ENCODE measurements around the gene GGN. TPM values are rescaled to one million over a fixed set of nuclear protein-coding genes. Genes with fewer than 3 reads are reported as not detected.

GGN gene
- total and polyA plus RNA-seq, 2 donors from 2014 or later, result 0.92 to 1.6 TPM

- no peak overlapping the region for H3K27ac ChIP-seq (ENCODE audit: low read depth in 2 of 2, low read length in 2 of 2)
- intact Hi-C loops (cut with DNase I), result no loop called here
- no peaks in the 10 kb centered on the region for H3K4me1 ChIP-seq (ENCODE audit: control insufficient read depth in 2 of 3, insufficient read depth in 2 of 3, low read depth in 1 of 3, low read length in 3 of 3)
- H3K36me3 ChIP-seq (ENCODE audit: control insufficient read depth in 2 of 3, insufficient read depth in 3 of 3, low read length in 3 of 3), result peaks cover 0 to 7% (median 4%) of the 10 kb centered on the region in 3 donors
- DNase-seq (peak in 1 of 5 donors; percentile 37), FAIRE-seq (no peak)
- no peaks in the 10 kb centered on the region for H3K27me3 ChIP-seq (ENCODE audit: control insufficient read depth, insufficient read depth, low read length)
- no peak overlapping the region for H3K9ac ChIP-seq (ENCODE audit: low read length in 3 of 3)
- no peaks in the 10 kb centered on the region for H3K9me3 ChIP-seq (ENCODE audit: control insufficient read depth in 2 of 3, insufficient read depth in 1 of 3, low read length in 3 of 3)
- H3K4me3 ChIP-seq (ENCODE audit: low read length in 3 of 3), result no peak overlapping the region
- TF ChIP-seq CTCF (IDR thresholded peaks at IDR 0.05; ENCODE audit: borderline replicate concordance, extremely low read depth, insufficient read depth), result no peak
These were observed 17.0 kb upstream of the GGN start for GRCh38 chr19:38404858-38405257.

- intact Hi-C loops (cut with DNase I), result no loop called here
These were observed 15.3 kb upstream of the GGN start, which contains the start of gene FAM98C for GRCh38 chr19:38402967-38403674. Gene FAM98C (plus strand): TSS chr19:38403093. CDS start chr19:38403154, 61 bp downstream.

GRCh38 chr19:38402623-38402966 is 14.8 kb upstream of the GGN start:
- Histone ChIP-seq H3K9me3 (ENCODE audit: control insufficient read depth in 2 of 3, insufficient read depth in 1 of 3, low read length in 3 of 3) (no peaks in the 10 kb centered on the region), H3K9ac (ENCODE audit: low read length in 3 of 3) (peak overlapping the region in 1 of 3 donors; percentile 36), H3K27me3 (ENCODE audit: control insufficient read depth, insufficient read depth, low read length) (no peaks in the 10 kb centered on the region), H3K4me3 (ENCODE audit: low read length in 3 of 3) (peak overlapping the region; percentile 54 to 76 (median 74)), H3K27ac (ENCODE audit: low read depth in 2 of 2, low read length in 2 of 2) (no peak overlapping the region), H3K36me3 (ENCODE audit: control insufficient read depth in 2 of 3, insufficient read depth in 3 of 3, low read length in 3 of 3) (peaks cover 0 to 7% (median 4%) of the 10 kb centered on the region in 3 donors), H3K4me1 (ENCODE audit: control insufficient read depth in 2 of 3, insufficient read depth in 2 of 3, low read depth in 1 of 3, low read length in 3 of 3) (no peaks in the 10 kb centered on the region)
- DNase-seq (no peak), FAIRE-seq (no peak)
- intact Hi-C loops (cut with DNase I), result no loop called here
- TF ChIP-seq CTCF (IDR thresholded peaks at IDR 0.05; ENCODE audit: borderline replicate concordance, extremely low read depth, insufficient read depth), result no peak

More at GRCh38 chr19:38402967-38403674, 15.3 kb upstream of the GGN start, which contains the start of gene FAM98C:
- Histone ChIP-seq H3K9ac (ENCODE audit: low read length in 3 of 3) (peak within 1 kb of the TSS; percentile 36 to 73 (median 65)), H3K27ac (ENCODE audit: low read depth in 2 of 2, low read length in 2 of 2) (peak within 1 kb of the TSS; percentile 60 to 82), H3K9me3 (ENCODE audit: control insufficient read depth in 2 of 3, insufficient read depth in 1 of 3, low read length in 3 of 3) (no peaks in the 10 kb centered on the region), H3K4me3 (ENCODE audit: low read length in 3 of 3) (peak within 1 kb of the TSS; percentile 54 to 76 (median 74)), H3K27me3 (ENCODE audit: control insufficient read depth, insufficient read depth, low read length) (no peaks in the 10 kb centered on the region), H3K36me3 (ENCODE audit: control insufficient read depth in 2 of 3, insufficient read depth in 3 of 3, low read length in 3 of 3) (peaks cover 0 to 7% (median 4%) of the 10 kb centered on the region in 3 donors), H3K4me1 (ENCODE audit: control insufficient read depth in 2 of 3, insufficient read depth in 2 of 3, low read depth in 1 of 3, low read length in 3 of 3) (no peaks in the 10 kb centered on the region)
- no peak for FAIRE-seq
- TF ChIP-seq CTCF (IDR thresholded peaks at IDR 0.05; ENCODE audit: borderline replicate concordance, extremely low read depth, insufficient read depth), result peak; percentile 95
- peak; percentile 98 to 99 (median 99) for DNase-seq

All from kidney (tissue), 14 donors.